GM21737 (cell line): ENCODE measurements around the gene LSM11.

Experiments used
- ATAC-seq: cut with Tn5 transposase; IDR thresholded peaks from one replicate; pipeline ENCODE4 v1.9.1; 2021; ENCODE audit warnings: mild to moderate bottlenecking, moderate library complexity; ENCODE audit not compliant: unreplicated experiment

LSM11 gene

DNA sequence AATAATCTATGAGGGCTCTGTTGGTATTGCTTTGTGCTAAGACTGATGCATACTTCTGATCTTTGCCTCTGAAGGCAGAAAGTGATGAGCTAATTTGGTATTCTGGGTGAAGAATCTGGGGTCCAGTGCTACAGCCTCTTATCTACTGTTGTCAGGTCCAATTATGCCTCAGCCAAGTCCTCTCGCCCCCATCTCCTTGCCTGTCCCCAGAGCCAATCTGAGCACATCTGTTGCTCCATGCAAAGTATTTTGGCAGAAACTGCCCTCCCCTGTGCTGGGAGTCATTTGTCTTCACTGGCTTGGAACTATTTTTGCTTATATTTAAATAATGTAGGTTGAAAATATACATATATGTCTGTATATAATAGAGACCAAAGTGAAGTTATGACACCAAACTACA is 23.4 kb downstream of the LSM11 start:
- ATAC-seq: no peak

DNA sequence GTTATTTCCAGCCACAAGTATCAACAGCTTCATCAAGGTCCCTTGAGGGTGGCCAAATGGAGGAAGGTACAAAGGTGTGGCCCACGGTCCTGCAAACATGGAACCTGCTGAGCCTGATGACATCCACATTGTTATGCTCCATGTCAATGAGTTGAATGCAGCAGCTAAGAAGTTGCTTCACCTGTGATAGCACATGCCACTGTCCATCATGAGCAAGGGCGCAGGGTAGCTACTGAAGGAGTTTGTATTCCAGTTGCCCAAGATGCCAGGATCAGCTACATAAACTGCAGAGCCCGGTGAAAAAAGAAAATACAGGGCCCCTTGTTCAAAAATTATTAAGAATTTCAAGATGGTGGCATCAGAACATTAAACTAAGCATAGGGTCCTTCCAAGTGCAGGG is 24.2 kb downstream of the LSM11 start:
- no peak for ATAC-seq

DNA sequence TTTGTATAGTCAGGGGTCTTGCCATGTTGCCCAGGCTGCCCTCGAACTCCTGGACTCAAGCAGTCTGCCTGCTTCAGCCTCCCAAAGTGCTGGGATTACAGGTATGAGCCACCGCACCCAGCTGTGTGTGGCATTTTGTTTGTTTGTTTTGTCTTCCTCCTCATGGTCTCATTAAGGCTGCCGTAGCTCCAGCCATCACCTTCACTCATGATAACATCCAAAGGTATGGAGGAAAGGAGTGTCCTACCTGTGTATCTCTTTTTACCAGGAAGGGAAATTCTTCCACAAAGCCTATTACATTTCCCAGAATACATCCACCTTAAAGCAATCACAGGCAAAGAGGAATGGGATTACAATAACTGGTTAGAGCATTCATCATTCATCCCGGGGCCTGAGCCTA is 27.2 kb downstream of the LSM11 start:
- ATAC-seq: no peak

DNA sequence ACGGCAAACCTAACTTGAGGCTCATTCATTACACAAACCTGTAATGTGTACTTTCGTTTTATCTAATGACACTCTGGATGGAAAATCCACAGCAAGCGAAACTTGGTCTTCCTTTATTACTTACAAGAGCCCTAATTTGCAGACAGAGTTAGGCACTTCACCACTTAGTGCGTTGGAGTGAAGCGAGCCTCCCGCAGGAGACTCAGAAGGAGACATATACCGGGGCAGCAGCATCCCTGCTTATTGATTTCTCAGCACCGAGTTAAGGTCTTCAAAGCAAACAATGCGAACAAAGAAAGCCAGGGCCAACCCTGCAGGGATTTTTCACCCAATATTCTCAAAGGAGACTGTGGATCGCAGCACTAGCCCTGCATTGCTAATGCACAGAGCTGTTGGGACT is 28.6 kb downstream of the LSM11 start:
- no peak for ATAC-seq

DNA sequence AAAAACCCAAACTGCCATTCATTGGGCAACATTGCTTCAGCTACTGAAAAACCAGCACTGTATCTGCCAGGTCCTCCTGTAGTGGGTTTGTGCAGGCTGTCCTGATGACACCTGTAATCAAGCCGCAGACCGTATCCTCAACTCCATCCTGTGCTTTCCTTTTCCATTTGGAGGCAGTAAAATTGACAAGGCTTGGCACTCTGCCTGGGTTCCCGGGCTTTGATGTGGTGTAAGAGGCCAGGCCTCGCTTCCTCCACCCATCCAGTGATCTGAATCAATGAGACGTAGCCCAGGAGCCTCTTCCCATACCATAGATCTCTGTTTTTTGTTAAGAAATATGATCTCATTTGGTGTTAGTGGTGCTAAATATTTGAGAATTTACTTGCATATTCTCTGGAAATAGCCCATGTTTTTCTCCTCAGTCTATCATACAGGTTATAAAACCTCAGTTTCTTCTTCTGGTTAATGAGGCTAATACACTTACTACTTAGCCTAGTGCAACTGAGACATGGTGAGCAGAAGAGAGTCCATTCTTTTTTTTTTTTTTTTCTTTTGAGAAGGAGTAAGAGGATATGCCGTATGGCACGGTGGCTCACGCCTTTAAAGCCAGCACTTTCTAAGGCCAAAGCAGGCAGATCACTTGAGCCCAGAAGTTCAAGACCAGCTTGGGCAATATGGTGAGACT is 34.8 kb downstream of the LSM11 start:
- ATAC-seq: no peak

DNA sequence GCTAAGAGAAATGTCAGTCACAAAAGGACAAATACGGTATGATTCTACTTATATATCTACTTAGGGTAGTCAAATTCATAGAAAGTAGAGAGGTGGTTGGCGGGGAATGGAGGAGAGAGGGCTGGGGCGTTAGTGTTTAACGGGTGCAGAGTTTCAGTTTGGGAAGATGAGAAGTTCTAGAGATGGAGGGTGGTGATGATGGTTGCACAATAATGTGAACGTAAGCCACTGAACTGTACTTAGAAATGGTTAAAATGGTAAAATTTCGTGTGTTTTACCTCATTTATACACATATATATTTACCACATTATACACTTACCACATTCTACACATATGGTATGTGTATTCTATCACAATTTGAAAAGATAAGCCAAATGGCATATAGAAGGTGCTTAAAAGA is 35.7 kb downstream of the LSM11 start:
- ATAC-seq: no peak

DNA sequence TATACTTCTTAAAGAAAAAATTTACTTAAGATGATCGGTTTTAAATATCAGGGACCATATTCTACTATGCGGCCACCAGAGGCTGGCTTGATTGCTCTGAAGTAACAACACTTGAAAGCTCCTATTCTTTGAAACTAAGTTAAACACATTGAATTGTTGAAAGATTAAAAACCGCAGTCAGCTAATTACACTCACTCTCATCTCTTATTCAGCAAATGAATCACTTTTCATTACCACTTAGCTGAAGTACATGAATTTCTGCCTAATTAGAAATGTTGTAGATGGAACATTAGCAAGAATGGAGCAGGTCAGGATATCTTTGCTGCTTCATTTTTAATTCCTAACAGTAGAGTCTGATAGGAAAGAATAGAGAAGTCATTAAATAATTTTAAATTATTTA is 42.3 kb downstream of the LSM11 start:
- ATAC-seq: no peak

DNA sequence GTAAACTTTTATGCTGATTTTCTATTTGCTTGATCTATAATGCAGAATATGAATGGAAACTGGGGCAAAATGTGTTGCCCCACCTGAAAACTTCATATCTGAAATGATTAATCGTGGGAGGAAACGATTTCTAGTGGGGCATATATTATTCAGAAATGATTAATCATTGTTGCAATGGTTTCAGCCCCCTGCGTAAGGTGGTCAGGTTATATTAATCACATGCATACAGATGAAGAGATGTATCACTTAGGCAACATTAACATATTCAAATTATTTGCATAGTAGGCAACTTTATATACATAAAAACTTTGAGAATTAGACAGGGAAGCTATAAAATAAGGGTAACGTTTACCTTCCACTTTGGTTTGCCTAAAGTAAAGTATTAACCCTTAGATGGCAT is 49.8 kb downstream of the LSM11 start:
- no peak for ATAC-seq

DNA sequence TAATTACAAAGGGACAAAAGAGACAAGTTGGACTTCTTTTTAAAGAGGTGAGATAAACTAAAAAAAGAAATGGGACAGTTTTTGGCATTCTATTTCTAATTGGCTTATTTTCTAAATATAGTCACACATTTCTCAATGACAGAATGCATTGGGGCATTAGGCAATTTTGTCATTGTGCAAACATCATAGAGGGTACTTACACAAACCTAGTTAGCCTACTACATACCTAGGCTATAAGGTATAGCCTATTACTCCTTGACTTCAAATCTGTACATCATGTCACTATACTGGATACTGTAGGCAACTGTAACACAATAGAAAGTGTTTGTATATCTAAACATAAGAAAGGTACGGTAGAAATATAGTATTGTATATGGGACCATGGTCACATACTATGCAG is 56.1 kb downstream of the LSM11 start:
- no peak for ATAC-seq

DNA sequence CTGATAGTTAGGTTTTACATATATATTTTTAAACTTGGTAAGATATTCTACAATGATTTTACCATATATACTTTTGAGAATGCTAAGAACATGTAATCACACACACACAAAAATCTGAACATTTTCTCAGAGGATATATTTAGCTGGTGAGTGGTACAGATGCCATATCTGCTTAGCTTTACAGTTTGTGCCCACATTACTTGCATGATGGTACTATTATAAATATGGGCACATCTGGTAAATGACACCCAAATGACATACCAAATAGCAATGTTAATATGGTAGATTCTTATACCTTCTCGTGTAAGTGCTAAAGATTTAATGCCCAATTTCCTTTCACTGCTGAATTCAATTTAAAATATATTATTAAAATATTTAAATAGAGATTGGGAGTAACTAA is 56.6 kb downstream of the LSM11 start:
- no peak for ATAC-seq

DNA sequence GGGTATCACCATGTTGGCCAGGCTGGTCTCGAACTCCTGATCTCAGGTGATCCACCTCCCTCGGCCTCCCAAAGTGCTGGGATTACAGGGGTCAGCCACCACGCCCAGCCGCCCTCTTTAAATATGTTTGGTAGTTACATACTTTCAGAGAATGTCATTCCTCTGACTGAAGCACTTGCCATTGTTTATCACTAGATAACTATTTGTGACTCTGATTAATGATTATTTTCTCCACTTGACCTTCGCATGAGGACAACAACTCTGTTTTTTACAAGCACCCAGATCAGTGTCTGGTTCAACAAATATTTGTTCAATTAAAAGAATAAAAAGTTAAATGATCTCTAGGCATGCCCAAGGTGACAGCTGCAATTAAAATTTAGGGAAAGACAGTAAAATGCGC is 59.2 kb downstream of the LSM11 start:
- ATAC-seq: no peak

DNA sequence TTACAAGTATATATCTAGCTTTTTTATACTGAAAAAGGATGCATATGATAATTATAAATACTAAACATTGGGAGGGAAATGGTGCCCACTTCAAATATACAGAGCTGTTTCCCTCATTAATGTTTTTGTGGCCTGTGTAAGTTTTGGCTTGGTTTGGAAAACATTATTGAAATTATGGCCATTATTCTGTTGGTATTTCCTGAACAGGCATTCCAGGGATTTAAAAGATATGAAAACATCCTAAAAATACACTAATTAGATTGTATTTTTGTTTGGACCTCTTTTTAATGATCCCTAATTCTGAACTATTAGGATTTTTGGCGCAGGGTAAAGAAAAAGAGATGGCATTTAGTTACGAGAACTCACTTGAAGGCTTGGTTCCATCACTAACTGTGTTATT is 64.5 kb downstream of the LSM11 start:
- ATAC-seq: no peak
